Progenitor cell of endocrine pancreas (in vitro differentiated cells): Measurements from ENCODE around the gene MRPL2. TPM values are rescaled to one million over a fixed set of nuclear protein-coding genes. Genes with fewer than 3 reads are reported as not detected.
"Not testable (repeated sequence)": the region's sequence is repeated elsewhere in the genome, so short reads cannot be mapped to it uniquely, and the experiment has no call there.

Experiments
- DNase-seq: peaks from one replicate; pipeline ENCODE4 v3.0.0; 2021; ENCODE audit warnings: low spot score; ENCODE audit not compliant: unreplicated experiment
- H3K27ac Mint-ChIP-seq: 2 replicates; pipeline ENCODE4 v1.8.0; 2021; ENCODE audit warnings: mild to moderate bottlenecking, moderate library complexity, mixed read lengths
- H3K27me3 Mint-ChIP-seq: 2 replicates; pipeline ENCODE4 v1.8.0; 2021; ENCODE audit warnings: mixed read lengths
- H3K36me3 Mint-ChIP-seq: 2 replicates; pipeline ENCODE4 v1.8.0; 2022; ENCODE audit warnings: mixed read lengths; ENCODE audit not compliant: insufficient read depth
- H3K4me1 Mint-ChIP-seq: 2 replicates; pipeline ENCODE4 v1.8.0; 2021; ENCODE audit warnings: low read depth, mixed read lengths
- H3K4me3 Mint-ChIP-seq: 2 replicates; pipeline ENCODE4 v1.8.0; 2021; ENCODE audit warnings: low read depth, mild to moderate bottlenecking, moderate library complexity, mixed read lengths
- H3K9me3 Mint-ChIP-seq: 2 replicates; pipeline ENCODE4 v1.8.0; 2021; ENCODE audit warnings: low read depth, mixed read lengths
- CTCF ChIP-seq: fragments of 200-600 bp; sonication (generic); IDR thresholded peaks from one replicate; pipeline ENCODE4 v1.5.0; 2021; ENCODE audit warnings: antibody characterized with exemption, mild to moderate bottlenecking; ENCODE audit not compliant: unreplicated experiment
- total RNA-seq: library from RNA; stranded (reverse); gene quantifications from 2 replicates; pipeline ENCODE4 v1.2.1, GENCODE V29; 2021

Gene MRPL2
- total RNA-seq, 1 donor from 2014 or later: 45.2 TPM

- TF ChIP-seq CTCF: no peak
- H3K4me3 Mint-ChIP-seq: peak overlapping the region; percentile 24
- H3K4me1 Mint-ChIP-seq: peaks cover 27% of the 10 kb centered on the region
- no peaks in the 10 kb centered on the region for H3K9me3 Mint-ChIP-seq
- H3K27ac Mint-ChIP-seq: peak overlapping the region; percentile 98
- H3K36me3 Mint-ChIP-seq: peaks cover 3% of the 10 kb centered on the region
- no peaks in the 10 kb centered on the region for H3K27me3 Mint-ChIP-seq
- no peak for DNase-seq
These were observed 30.8 kb upstream of the MRPL2 start for GRCh38 chr6:43089874-43090558.

GRCh38 chr6:43089467-43089866 is 30.2 kb upstream of the MRPL2 start:
- peak overlapping the region; percentile 98 for H3K27ac Mint-ChIP-seq
- H3K9me3 Mint-ChIP-seq: no peaks in the 10 kb centered on the region
- DNase-seq: no peak
- no peak overlapping the region for H3K4me3 Mint-ChIP-seq
- peaks cover 3% of the 10 kb centered on the region for H3K36me3 Mint-ChIP-seq
- no peaks in the 10 kb centered on the region for H3K27me3 Mint-ChIP-seq
- TF ChIP-seq CTCF: no peak
- peaks cover 27% of the 10 kb centered on the region for H3K4me1 Mint-ChIP-seq

DNA sequence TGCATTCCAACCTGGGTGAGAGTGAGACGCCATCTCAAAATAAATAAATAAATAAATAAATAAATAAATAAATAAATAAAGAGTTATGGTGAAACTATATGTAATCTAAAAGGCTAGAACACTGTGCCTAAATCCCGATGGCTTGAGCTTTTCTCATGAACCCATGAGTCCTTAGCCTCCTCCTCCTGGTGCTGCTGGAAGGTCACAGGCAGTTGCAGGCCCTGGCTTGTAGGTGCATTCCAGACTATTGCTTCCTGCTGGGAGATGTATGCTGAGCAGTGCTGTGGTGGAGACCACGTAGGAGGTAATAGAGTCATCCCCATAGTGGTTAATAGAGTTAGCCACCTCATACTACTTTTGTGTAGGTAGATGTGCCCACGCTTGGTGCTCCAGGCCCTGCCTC is 29.4 kb upstream of the MRPL2 start:
- H3K36me3 Mint-ChIP-seq: peaks cover 2% of the 10 kb centered on the region
- peaks cover 27% of the 10 kb centered on the region for H3K4me1 Mint-ChIP-seq
- DNase-seq: no peak
- TF ChIP-seq CTCF: no peak
- H3K4me3 Mint-ChIP-seq: no peak overlapping the region
- H3K9me3 Mint-ChIP-seq: no peaks in the 10 kb centered on the region
- no peaks in the 10 kb centered on the region for H3K27me3 Mint-ChIP-seq
- H3K27ac Mint-ChIP-seq: peak overlapping the region; percentile 98

DNA sequence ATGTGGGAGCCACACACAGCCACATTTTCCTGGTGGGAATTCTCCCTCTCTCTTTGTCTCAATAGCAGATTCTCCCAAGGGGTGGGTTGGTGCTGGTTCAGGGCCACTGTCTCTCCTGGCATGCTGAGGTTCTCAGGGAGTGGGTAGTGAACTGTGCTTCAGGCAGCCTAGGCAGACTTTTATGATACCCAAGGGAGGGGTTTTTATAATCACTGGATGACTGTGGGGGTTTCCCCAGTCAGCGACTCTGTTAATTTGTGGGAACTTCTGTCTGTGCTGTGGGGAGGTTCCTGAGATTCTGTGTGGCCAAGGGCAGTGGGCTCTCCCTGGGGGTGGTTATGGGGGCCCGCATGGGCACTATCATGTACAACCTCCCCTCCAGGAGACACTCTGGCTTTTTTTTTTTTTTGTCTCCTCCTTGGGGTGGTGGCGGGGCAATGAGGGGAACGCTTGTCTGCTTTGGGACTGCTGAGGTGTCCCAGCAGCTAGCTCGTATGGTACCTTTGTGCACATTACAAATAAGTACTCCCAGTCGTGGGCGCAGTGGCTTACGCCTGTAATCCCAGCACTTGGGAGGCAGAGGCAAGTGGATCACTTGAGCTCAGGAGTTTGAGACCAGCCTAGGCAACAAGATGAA is 26.9 kb upstream of the MRPL2 start:
- no peak for TF ChIP-seq CTCF

GRCh38 chr6:43082806-43083655 is 23.8 kb upstream of the MRPL2 start:
- H3K9me3 Mint-ChIP-seq: no peaks in the 10 kb centered on the region
- no peak overlapping the region for H3K4me3 Mint-ChIP-seq
- H3K27me3 Mint-ChIP-seq: no peaks in the 10 kb centered on the region
- DNase-seq: no peak
- H3K27ac Mint-ChIP-seq: peak overlapping the region; percentile 49
- TF ChIP-seq CTCF: no peak
- peaks cover 7% of the 10 kb centered on the region for H3K4me1 Mint-ChIP-seq
- no peaks in the 10 kb centered on the region for H3K36me3 Mint-ChIP-seq

More for the DNA sequence above, 26.9 kb upstream of the MRPL2 start:
- peak overlapping the region; percentile 45 for H3K27ac Mint-ChIP-seq
- no peak for DNase-seq
- H3K27me3 Mint-ChIP-seq: no peaks in the 10 kb centered on the region
- no peaks in the 10 kb centered on the region for H3K36me3 Mint-ChIP-seq
- H3K4me3 Mint-ChIP-seq: no peak overlapping the region
- no peaks in the 10 kb centered on the region for H3K9me3 Mint-ChIP-seq
- H3K4me1 Mint-ChIP-seq: peaks cover 24% of the 10 kb centered on the region

GRCh38 chr6:43081922-43082321 is 22.7 kb upstream of the MRPL2 start:
- not testable (repeated sequence) for DNase-seq, H3K4me3 Mint-ChIP-seq, H3K36me3 Mint-ChIP-seq, H3K27me3 Mint-ChIP-seq, H3K27ac Mint-ChIP-seq, H3K9me3 Mint-ChIP-seq
- peaks cover 15% of the 10 kb centered on the region for H3K4me1 Mint-ChIP-seq
